GM21619 (cell line): ENCODE results near the gene POLK.
"Not testable (repeated sequence)": the region's sequence is repeated elsewhere in the genome, so short reads cannot be mapped to it uniquely, and the experiment has no call there.

Experiments
- ATAC-seq: cut with Tn5 transposase; IDR thresholded peaks from one replicate; pipeline ENCODE4 v1.9.1; 2021; ENCODE audit not compliant: unreplicated experiment

The POLK gene

DNA sequence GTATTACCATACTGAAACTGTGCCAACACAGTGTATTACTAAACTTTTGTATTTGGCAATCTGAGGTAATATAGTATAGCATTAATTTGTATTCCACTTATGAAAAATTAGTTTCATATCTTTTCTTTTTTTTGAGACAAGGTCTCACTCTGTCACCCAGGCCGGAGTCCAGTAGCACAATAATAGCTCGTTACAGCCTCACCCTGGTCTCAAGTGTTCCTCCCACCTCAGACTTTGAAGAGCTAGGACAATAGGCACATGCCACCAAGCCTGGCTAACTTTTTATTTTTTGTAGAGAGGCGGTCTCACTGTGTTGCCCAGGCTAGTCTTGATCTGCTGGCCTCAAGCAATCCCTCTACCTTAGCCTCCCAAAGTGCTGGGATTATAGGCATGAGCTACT lies 36.1 kb downstream of the POLK start:
- ATAC-seq: no peak

DNA sequence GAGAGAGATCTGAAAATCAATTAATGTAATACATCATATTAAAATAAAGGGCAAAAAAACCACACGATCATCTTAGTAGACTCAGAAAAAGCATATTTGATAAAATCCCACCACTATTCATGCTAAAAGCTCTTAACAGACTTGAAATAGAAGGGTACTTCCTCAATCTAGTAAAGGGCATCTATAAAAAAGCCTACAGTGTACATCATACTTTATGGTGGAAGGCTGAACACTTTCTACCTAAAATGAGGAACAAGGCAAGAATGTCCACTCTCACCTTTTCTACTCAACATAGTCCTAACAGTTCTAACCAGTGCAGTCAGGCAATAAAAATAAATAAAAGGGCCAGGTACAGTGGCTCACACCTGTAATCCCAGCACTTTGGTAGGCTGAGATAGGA lies 38.9 kb downstream of the POLK start:
- no peak for ATAC-seq

GRCh38 chr5:75551471-75551870 lies 39.8 kb downstream of the POLK start:
- no peak for ATAC-seq

GRCh38 chr5:75552764-75553163 lies 41.1 kb downstream of the POLK start:
- ATAC-seq: no peak

DNA sequence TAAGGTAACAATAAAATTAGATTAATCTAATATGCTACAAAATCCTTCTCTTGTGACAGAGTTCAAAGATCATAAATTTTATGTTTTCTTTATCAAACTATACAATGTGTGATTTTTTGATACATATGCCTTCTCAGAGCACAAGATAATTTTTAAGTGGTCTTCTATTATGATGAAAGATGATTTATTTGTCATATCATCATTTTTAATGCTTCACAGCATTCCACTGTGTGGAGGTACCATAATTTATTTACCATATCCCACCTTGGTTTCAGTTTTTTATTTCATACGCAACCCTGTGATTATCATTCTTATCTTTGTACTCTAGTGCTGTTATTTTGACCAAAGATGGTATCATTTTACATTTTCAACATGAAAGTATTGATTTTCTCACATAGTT lies 41.7 kb downstream of the POLK start:
- no peak for ATAC-seq

- no peak for ATAC-seq
These were observed 46.5 kb downstream of the POLK start for GRCh38 chr5:75558221-75558620.

GRCh38 chr5:75558981-75559632 lies 47.4 kb downstream of the POLK start:
- no peak for ATAC-seq

DNA sequence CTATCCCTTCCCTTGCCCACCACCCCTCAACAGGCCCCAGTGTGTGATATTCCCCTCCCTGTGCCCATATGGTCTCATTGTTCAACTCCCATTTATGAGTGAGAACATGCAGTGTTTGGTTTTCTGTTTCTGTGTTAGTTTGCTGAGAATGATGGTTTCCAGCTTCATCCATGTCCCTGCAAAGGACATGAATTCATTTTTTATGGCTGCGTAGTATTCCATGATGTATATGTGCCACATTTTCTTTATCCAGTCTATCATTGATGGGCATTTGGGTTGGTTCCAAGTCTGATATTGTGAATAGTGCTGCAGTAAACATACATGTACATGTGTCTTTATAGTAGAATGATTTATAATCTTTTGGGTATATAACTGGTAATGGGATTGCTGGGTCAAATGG lies 49.0 kb downstream of the POLK start:
- ATAC-seq: not testable (repeated sequence)

- ATAC-seq: not testable (repeated sequence)
These were observed 54.5 kb downstream of the POLK start for GRCh38 chr5:75565991-75566709.

GRCh38 chr5:75566710-75567309 lies 55.1 kb downstream of the POLK start:
- ATAC-seq: peak; percentile 87

DNA sequence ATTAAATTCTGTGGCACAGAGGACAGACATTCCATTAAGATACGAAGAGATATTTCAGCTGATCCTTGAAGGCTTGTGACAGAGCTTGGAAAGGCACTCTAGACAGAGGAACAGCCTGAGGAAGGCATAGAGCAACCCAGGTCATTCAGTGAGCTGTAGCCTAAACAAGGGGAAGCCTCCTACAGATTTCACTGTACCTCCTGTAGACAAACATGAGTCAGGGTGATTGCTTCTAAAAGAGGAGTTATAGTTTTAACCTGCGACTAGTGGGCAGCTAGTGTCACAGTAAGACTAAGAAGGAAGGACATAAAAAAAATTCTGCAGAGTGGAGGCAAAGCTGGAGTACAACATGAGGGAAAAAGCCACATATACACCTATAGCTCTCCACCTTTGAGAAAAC lies 56.0 kb downstream of the POLK start:
- ATAC-seq: no peak

GRCh38 chr5:75568202-75568601 lies 56.5 kb downstream of the POLK start:
- ATAC-seq: no peak

DNA sequence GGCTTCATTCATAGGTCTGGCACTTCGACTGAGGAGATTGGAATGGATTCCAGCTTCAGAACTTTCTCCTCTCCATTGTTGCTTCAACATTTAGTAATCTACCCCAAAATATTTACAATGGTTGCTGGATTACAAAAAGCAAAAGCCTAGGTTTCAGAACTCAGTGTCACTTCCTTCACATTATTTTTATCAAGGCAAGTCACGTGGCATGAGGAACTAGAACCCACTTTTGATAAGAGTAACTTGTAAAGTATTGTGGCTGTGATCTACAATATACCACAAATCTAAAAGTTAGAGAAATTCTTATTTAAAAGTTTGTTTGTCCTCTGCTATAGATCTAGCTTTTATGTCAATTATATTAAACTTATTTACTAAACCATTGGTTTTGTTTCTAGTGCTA lies 59.9 kb downstream of the POLK start:
- ATAC-seq: no peak

DNA sequence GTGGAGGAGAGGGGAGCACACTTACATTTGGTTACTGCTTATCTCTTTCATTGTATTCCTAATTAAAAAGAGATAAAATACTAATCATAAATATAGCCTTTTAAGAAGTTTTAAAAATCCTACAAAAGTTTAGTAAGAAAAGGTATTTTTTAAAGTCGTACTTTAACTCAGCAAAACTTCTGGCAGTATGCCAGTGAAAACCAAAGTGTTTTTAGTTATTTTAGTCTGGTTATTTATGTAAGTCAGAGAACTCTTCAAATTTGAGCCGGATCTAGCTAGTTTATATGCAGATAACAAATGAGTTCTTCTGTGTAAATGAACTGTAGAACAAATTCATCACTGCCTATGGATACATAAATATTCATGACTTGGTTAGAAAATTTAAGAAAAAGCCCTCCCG lies 63.1 kb downstream of the POLK start:
- no peak for ATAC-seq

- not testable (repeated sequence) for ATAC-seq
These were observed 66.6 kb downstream of the POLK start for GRCh38 chr5:75578280-75578679.

GRCh38 chr5:75584641-75585040 lies 73.0 kb downstream of the POLK start:
- no peak for ATAC-seq

GRCh38 chr5:75588666-75589065 lies 77.0 kb downstream of the POLK start:
- no peak for ATAC-seq

- ATAC-seq: no peak
These were observed 88.8 kb downstream of the POLK start for GRCh38 chr5:75600535-75600934.

DNA sequence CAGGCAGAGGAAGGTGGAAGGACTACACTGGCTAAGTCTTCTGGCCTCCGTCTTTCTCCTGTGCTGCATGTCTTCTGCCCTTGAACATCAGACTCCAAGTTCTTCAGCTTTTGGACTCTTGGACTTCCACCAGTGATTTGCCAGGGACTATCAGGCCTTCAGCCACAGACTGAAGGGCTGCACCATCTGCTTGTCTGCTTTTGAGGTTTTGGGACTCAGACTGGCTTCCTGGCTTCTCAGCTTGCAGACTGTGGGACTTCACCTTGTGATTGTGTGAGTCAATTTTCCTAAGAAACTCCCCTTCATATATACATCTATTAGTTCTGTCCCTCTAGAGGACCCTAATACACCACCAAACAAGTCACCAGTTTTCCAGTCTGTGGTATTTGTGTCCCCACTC lies 89.9 kb downstream of the POLK start:
- ATAC-seq: no peak

- no peak for ATAC-seq
These were observed 90.3 kb downstream of the POLK start for GRCh38 chr5:75601996-75602395.

DNA sequence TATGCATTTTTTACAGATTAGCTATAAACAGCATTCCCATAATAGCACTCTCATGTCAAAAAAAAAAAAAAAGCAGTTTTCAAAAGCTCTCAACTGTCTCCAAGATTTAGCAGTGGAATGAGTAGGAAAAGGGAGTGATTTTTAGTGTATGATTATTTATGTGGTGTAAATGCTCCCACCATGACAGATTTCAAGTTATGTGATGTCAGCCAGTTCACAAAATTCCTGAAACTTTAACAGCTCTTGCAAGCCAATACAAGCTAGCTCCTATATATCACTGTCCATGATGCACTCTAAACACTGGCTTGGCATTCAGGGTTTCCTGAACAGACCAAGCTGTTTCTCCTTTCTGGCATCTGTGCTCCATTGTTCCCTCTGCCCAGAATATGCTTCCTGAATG lies 91.7 kb downstream of the POLK start:
- ATAC-seq: no peak

- no peak for ATAC-seq
These were observed 92.1 kb downstream of the POLK start for GRCh38 chr5:75603821-75604220.
